GM18867 (cell line): ENCODE results near the gene TTBK1.

Experiments
- ATAC-seq: cut with Tn5 transposase; IDR thresholded peaks from one replicate; pipeline ENCODE4 v1.9.1; 2021; ENCODE audit warnings: mild to moderate bottlenecking, moderate library complexity; ENCODE audit not compliant: unreplicated experiment

TTBK1 gene

DNA sequence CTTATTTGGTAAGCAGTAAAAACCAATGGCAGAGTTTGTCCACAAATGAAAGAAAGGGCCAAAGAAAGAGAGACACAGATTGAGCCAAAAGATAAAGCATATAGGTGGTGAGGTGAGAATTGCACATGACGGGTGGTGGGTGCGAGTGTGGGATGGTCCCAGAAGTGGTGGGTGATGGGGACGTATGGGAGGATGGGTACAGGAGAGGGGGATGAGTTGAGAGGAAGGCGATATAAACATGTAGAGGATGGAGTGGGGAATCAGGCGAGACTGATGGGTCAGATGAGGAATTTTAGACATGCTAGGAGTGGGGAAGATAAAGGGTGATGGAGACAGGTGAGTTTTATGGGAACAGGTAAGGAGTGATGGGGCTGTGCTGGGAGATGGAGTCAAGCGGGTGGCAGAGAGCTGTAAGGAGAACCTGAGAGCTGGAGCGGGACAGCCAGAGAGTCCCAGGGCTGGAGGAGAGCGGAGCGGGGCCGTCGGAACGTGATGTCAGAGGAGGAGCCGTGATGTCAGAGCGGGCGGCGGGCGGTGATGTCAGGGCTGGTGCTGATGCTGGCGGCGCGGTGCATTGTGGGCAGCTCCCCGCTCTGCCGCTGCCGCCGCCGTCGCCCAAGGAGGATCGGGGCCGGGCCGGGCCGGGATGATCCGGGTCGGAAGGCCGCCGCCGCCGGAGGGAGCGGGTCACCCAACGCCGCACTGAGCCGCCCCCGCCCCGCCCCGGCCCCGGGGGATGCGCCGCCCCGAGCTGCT is at the start of gene TTBK1:
Gene TTBK1, plus strand, starts transcription at position 574 of the 756 bp plus-strand sequence. CDS start 3,180 bp downstream, outside the sequence.
- ATAC-seq: no peak

- no peak for ATAC-seq
Measured at GRCh38 chr6:43193929-43194328, 49.4 kb upstream of the TTBK1 start.

DNA sequence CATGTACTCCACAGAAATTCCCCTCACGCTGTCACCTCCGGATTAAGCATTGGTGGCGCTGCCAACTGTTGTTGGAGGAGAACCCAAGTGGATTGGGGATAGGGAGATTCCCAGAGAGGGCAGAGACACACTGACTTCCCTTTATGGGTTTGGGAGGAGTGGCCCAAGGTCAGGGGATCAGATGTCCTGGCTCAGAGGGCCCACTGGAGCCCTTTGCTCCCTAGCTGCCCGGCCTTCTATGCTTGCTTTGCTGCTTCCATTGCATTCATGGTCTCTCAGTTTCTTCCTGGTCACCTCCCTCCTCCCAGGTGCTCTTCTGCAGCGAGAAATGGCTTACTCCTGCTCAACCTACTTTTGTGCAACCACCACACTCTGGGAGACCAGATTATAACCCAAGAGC is 46.9 kb upstream of the TTBK1 start:
- no peak for ATAC-seq

GRCh38 chr6:43199912-43200311 is 43.4 kb upstream of the TTBK1 start:
- no peak for ATAC-seq

- no peak for ATAC-seq
Measured at GRCh38 chr6:43200541-43200940, 42.7 kb upstream of the TTBK1 start.

GRCh38 chr6:43202451-43202850 is 40.8 kb upstream of the TTBK1 start:
- no peak for ATAC-seq

GRCh38 chr6:43203029-43203717 is 40.1 kb upstream of the TTBK1 start:
- no peak for ATAC-seq

GRCh38 chr6:43203718-43204095 is 39.6 kb upstream of the TTBK1 start:
- no peak for ATAC-seq

GRCh38 chr6:43204271-43205105 is 38.8 kb upstream of the TTBK1 start:
- no peak for ATAC-seq

DNA sequence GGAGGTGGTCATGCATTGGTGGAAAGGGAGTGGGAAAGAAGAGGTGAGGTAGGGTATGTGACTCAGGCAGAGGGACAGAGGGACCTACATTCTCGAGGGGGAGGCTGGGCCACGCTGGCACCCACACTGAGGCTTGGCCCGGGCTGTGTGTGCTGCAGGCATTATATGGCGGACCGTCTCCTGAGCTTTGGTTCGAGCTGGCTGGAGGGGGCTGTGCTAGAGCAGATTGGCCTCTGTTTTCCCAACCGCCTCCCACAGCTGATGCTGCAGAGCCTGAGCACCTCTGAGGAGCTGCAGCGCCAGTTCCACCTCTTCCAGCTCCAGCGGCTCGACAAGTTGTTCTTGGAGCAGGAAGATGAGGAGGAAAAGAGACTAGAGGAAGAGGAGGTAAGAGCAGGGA is 37.4 kb upstream of the TTBK1 start:
- ATAC-seq: no peak

- ATAC-seq: no peak
Measured at GRCh38 chr6:43207286-43207685, 36.0 kb upstream of the TTBK1 start.

- no peak for ATAC-seq
Measured at GRCh38 chr6:43211955-43212354, 31.3 kb upstream of the TTBK1 start.

- ATAC-seq: no peak
Measured at GRCh38 chr6:43213431-43213830, 29.9 kb upstream of the TTBK1 start.

DNA sequence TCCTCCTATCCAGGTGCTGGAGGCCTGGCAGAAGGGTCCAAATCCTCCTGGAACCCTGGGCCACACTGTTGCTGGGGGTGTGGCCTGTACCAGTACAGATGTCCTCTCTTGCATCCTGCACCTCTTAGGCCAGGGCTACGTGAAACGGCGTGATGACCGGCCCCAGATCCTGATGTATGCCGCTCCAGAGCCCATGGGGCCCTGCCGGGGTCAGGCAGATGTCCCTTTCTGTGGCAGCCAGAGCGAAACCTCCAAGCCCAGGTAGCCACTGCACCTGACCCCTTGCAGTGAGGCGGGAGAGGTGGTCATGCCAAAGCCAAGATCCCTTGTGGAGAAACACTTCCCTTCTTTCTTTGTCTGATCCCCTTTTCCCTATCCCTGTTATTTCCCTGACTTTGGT is 28.2 kb upstream of the TTBK1 start:
- ATAC-seq: no peak

DNA sequence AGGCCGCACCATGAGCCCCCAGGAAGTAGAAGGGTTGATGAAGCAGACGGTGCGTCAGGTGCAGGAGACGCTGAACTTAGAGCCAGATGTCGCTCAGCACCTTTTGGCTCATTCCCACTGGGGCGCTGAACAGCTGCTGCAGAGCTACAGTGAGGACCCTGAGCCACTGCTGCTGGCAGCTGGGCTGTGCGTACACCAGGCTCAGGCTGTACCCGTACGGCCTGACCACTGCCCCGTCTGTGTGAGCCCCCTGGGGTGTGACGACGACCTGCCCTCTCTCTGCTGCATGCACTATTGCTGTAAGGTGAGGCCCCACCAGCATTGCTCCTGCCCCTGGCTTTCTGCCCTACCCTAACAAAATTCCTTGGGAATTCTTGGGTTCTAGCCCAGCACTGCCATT is 27.1 kb upstream of the TTBK1 start:
- no peak for ATAC-seq

DNA sequence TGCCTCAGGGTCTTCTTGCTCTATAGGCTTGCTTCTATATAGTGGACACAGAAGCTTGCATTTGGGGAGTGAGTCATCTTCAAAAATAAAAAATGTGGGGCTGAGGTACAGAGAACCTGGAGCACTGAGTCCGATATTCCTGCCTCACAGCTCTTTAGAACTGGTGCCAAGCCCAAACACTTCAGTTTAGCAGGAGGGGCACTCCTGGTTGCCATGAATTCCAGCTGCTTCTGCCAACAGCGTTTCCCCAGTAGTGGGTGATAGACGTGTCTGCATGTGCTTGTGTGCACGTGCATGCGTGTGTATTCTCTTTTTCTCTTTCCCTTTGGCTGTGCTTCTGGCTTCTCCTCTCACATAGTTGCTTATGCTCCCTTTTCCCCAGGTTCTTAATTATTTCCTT is 25.9 kb upstream of the TTBK1 start:
- no peak for ATAC-seq

GRCh38 chr6:43219119-43219518 is 24.2 kb upstream of the TTBK1 start:
- ATAC-seq: no peak

- ATAC-seq: no peak
Measured at GRCh38 chr6:43219814-43220213, 23.5 kb upstream of the TTBK1 start.

DNA sequence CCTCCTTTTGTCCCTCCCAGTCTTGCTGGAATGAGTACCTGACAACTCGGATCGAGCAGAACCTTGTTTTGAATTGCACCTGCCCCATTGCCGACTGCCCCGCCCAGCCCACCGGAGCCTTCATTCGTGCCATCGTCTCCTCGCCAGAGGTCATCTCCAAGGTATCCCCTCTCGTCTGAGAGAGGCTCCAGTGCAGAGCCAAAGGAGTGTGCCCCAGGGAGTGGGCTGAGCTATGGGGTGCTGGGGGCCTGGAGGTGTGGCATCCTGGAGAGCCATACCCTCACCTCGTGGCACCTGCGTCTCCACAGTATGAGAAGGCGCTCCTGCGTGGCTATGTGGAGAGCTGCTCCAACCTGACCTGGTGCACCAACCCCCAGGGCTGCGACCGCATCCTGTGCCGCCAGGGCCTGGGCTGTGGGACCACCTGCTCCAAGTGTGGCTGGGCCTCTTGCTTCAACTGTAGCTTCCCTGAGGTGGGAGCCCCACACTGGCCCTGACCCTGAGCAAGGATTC is 22.8 kb upstream of the TTBK1 start:
- ATAC-seq: no peak

GRCh38 chr6:43221046-43221972 is 22.0 kb upstream of the TTBK1 start:
- no peak for ATAC-seq
